Brain microvascular endothelial cell (primary cell): ENCODE results near the gene EHD1.

ENCODE experiments used
- DNase-seq: peaks from one replicate; pipeline ENCODE4 v3.0.0-alpha.2; 2020
- H3K27ac ChIP-seq: fragments of 250-450 bp; sonication (Bioruptor Pico); 2 replicates; pipeline ENCODE4 v1.5.1; 2020; ENCODE audit warnings: mild to moderate bottlenecking, moderate library complexity
- H3K27me3 ChIP-seq: fragments of 250-450 bp; sonication (Bioruptor Pico); replicated peaks from 2 replicates; pipeline ENCODE4 v1.5.1; 2020; ENCODE audit warnings: mild to moderate bottlenecking
- H3K36me3 ChIP-seq: fragments of 250-450 bp; sonication (Bioruptor Pico); replicated peaks from 2 replicates; pipeline ENCODE4 v1.5.1; 2020; ENCODE audit warnings: mild to moderate bottlenecking
- H3K4me3 ChIP-seq: 2 replicates; pipeline ENCODE4 v1.5.1; 2011; ENCODE audit warnings: low read depth, mild to moderate bottlenecking, control low read depth, low read length, moderate library complexity
- in situ Hi-C: cut with HindIII; loops from 2 replicates; pipeline ENCODE4 v1.10.0; 2017; ENCODE audit warnings: low sequenced_read_pairs, low pct_ligation_motif_present
- TF ChIP-seq, protein P1 (sequence below): IDR thresholded peaks from 2 replicates; pipeline ENCODE4 v1.5.1; 2011; ENCODE audit warnings: low read depth, mild to moderate bottlenecking, moderate library complexity, low read length, control low read depth, inconsistent platforms; ENCODE audit errors: missing control alignments

Gene EHD1

DNA sequence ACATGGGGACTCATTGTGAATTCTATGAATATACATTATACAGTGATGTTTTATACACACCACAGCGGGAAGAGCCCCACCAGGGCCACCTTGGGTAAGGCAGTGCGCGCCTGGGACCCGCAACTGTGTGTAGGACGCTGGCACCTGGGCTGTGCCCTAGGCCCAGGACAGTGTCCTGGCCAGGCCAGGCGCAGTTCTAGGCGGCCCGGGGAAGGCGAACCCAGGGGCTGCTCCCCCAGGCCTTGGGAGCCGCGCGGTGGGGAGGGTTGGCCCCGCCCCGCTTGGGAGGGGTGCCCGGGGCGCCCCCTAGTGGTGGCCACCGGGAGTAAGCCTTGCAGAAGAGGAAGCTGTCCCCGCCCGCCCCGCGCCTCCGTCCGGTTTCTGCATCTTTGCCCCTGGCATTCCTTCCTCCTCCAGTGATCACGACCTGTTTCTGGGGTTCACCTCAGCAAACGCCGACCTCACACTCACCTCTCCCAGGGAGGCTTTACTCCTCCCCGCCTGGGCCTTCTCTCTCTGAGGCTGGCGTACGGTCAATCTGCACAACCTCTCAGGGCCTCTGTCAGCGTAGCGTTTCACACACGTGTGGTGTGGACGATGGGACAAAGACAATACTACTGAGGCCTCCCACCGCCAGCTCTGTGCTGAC is 9.5 kb upstream of the EHD1 start:
- peak overlapping the region; percentile 42 for H3K4me3 ChIP-seq
- no peaks in the 10 kb centered on the region for H3K27me3 ChIP-seq
- in situ Hi-C loops = no loop called here
- H3K27ac ChIP-seq = no peak overlapping the region
- H3K36me3 ChIP-seq = no peaks in the 10 kb centered on the region
- DNase-seq = peak; percentile 27
- TF ChIP-seq, protein P1, sequence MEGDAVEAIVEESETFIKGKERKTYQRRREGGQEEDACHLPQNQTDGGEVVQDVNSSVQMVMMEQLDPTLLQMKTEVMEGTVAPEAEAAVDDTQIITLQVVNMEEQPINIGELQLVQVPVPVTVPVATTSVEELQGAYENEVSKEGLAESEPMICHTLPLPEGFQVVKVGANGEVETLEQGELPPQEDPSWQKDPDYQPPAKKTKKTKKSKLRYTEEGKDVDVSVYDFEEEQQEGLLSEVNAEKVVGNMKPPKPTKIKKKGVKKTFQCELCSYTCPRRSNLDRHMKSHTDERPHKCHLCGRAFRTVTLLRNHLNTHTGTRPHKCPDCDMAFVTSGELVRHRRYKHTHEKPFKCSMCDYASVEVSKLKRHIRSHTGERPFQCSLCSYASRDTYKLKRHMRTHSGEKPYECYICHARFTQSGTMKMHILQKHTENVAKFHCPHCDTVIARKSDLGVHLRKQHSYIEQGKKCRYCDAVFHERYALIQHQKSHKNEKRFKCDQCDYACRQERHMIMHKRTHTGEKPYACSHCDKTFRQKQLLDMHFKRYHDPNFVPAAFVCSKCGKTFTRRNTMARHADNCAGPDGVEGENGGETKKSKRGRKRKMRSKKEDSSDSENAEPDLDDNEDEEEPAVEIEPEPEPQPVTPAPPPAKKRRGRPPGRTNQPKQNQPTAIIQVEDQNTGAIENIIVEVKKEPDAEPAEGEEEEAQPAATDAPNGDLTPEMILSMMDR = peak; percentile 83

GRCh38 chr11:64887234-64887756 is 8.9 kb upstream of the EHD1 start:
- TF ChIP-seq, protein P1 = no peak
- H3K27ac ChIP-seq = no peak overlapping the region
- H3K36me3 ChIP-seq = no peaks in the 10 kb centered on the region
- no peak for DNase-seq
- no peaks in the 10 kb centered on the region for H3K27me3 ChIP-seq
- H3K4me3 ChIP-seq = no peak overlapping the region
- in situ Hi-C loops = no loop called here

DNA sequence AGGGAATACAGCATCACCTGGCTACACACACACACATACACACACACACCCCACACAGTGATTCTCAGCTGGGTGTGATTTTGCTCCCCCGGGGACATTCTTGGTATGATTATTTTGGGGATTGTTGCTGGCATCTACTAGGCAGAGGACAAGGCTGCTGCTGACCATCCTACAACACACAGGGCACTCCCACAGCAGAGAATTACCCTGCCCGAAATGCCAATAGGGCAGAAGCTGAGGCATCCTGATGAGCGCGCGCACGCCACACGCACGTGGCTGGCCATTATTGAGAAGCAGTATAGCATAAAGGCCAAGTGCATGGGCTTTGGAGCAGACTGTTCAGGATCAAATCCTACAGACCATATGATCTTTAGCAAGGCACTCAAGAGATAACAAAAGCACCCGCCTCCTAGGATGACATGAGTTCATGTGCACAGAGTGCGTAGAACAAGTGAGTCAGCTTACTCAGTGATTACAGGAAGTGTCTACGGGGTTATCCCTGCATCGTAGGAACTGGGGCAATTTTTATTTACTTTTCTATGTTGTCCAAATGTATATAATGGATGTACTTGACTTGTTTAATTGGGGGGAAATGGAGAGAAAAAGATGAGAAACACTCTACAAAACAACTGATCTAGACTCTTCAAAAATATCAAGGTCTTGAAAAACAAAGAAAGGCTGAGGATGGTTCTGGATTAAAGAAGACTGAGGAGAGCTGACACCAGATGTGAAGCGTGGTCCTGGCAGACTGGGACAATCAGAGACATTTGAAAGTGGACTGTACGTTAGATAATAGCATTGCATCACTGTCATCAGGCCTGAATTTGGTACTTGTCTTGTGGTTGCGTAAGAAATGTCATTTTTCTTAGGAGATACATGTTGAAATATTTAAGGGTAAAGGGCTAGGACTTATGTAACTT is 7.2 kb upstream of the EHD1 start:
- TF ChIP-seq, protein P1 = no peak
- no peaks in the 10 kb centered on the region for H3K27me3 ChIP-seq
- peak; percentile 89 for DNase-seq
- no peaks in the 10 kb centered on the region for H3K36me3 ChIP-seq
- in situ Hi-C loops = no loop called here
- H3K4me3 ChIP-seq = no peak overlapping the region
- peak overlapping the region; percentile 76 for H3K27ac ChIP-seq

DNA sequence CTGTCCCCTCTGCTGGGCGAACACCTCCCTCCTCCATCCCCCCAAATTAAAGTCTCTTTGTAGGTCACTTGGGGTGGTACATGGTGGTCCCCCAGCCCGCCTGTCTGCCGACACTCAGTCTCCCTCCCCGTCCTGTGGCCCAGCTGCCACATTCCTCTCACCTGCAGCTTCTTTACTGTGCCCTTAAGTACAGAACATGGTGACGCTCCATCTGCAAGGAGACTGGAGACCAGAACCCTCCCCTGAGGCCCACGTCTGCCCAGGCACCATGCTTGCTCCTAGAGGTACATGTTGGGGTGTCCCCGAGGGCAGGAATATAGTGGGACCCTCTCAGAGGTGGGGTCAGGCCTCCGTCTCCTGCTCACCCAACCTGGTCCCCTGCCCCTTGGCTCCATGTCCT is 5.6 kb upstream of the EHD1 start:
- H3K36me3 ChIP-seq = no peaks in the 10 kb centered on the region
- in situ Hi-C loops = no loop called here
- TF ChIP-seq, protein P1 = no peak
- no peaks in the 10 kb centered on the region for H3K27me3 ChIP-seq
- no peak for DNase-seq
- no peak overlapping the region for H3K4me3 ChIP-seq
- no peak overlapping the region for H3K27ac ChIP-seq

- TF ChIP-seq, protein P1 = no peak
- Histone ChIP-seq H3K4me3 (no peak overlapping the region), H3K36me3 (no peaks in the 10 kb centered on the region), H3K27me3 (no peaks in the 10 kb centered on the region), H3K27ac (no peak overlapping the region)
- in situ Hi-C loops = no loop called here
- no peak for DNase-seq
These were observed 5.2 kb upstream of the EHD1 start for GRCh38 chr11:64883575-64883974.
